ENCODE measurements around the gene CRYBG1.

The CRYBG1 gene

DNA sequence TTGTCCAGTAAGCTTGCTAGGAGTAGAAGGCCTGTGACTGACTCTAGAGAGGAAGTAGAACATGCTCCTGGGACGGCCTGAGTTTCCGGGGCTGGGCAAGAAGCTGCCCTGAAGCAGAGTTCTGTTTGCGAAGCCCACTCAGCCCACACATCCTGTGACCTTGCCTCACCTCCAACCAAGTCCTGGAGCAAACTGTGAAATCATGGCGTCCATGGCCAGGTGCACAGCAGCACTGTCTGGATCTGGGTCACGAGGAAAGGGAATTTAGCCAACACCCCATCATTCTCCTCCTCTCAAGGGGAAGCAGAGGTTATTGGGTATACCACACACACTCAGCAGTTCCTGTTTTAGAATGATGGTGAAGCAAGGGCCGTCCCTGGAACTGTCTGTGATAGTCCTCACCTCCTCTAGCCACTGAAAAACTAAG, 87.5 kb downstream of the CRYBG1 start:
- TF ChIP-seq, protein P1, sequence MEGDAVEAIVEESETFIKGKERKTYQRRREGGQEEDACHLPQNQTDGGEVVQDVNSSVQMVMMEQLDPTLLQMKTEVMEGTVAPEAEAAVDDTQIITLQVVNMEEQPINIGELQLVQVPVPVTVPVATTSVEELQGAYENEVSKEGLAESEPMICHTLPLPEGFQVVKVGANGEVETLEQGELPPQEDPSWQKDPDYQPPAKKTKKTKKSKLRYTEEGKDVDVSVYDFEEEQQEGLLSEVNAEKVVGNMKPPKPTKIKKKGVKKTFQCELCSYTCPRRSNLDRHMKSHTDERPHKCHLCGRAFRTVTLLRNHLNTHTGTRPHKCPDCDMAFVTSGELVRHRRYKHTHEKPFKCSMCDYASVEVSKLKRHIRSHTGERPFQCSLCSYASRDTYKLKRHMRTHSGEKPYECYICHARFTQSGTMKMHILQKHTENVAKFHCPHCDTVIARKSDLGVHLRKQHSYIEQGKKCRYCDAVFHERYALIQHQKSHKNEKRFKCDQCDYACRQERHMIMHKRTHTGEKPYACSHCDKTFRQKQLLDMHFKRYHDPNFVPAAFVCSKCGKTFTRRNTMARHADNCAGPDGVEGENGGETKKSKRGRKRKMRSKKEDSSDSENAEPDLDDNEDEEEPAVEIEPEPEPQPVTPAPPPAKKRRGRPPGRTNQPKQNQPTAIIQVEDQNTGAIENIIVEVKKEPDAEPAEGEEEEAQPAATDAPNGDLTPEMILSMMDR (IDR thresholded peaks at IDR 0.05; ENCODE audit: borderline replicate concordance, control extremely low read depth, extremely low read depth, insufficient read depth, missing control alignments) = no peak
- in situ Hi-C loops (cut with MboI; ENCODE audit: low sequenced_read_pairs, unreplicated experiment) = loop anchor here (5.0 to 10.0 kb wide), 2 partner anchors 119 to 537 kb away; no protein-coding TSS in a partner anchor
- DNase-seq (ENCODE audit: low spot score) = peak; percentile 19

DNA sequence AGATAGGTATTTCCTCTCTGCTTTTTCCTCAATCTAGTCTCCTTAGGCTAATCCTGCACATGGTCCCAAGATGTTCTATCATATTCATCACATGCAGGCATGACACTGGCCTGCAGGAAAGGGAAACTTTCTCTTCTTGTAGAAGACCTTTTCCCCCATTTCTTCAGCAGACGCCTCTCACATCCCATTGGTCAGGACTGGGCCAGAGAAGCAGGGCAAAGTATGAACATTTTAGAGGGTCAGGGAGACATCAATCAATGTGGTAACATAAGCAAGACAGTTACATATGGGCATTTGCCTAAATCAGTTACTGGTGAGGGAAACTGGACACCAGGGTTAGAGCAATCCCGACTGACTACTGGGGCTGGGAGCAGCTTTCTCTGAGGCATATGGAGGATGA, 90.1 kb downstream of the CRYBG1 start:
- DNase-seq (ENCODE audit: low spot score) = no peak
- TF ChIP-seq, protein P1 (IDR thresholded peaks at IDR 0.05; ENCODE audit: borderline replicate concordance, control extremely low read depth, extremely low read depth, insufficient read depth, missing control alignments) = no peak
- in situ Hi-C loops (cut with MboI; ENCODE audit: low sequenced_read_pairs, unreplicated experiment) = no loop called here

DNA sequence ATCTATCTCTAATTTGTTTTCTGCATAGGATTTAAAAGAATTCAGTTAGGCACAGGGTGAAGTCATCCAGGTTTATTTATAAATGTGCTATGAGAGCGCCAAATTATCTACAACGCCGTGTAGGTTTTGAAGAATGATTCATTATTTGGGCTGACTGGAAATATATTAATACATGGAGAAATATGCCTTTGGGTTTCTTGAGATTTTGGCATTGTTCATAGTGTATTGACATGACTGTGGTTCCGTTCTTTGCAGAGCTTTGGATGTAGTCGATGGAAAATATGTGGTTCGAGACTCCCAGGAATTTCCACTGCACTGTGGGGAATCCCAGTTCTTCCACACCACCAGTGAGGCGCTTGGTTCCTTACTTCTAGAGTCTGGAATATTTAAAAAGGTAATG, 90.9 kb downstream of the CRYBG1 start:
- DNase-seq (ENCODE audit: low spot score) = no peak
- in situ Hi-C loops (cut with MboI; ENCODE audit: low sequenced_read_pairs, unreplicated experiment) = no loop called here

DNA sequence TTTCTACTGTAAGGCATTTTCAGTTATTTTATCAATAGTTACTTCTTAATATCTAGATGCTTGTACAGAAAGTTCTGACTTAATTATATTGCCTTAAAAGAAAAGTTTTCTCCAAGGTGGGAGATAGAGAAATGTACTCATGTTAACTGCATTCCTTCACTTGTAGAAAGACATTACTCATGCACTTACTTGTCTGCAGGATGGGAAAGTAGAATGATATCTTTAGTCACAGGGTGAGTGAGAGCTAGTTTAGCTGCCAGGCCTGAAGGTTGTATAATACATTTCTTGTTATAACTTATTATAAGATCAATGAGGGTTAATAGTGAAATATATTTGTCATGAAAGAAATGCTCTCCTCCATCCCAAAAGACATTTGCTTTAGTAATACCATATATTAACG, 92.1 kb downstream of the CRYBG1 start:
- in situ Hi-C loops (cut with MboI; ENCODE audit: low sequenced_read_pairs, unreplicated experiment) = no loop called here
- TF ChIP-seq, protein P1 (IDR thresholded peaks at IDR 0.05; ENCODE audit: borderline replicate concordance, control extremely low read depth, extremely low read depth, insufficient read depth, missing control alignments) = no peak
- DNase-seq (ENCODE audit: low spot score) = no peak

More for the DNA sequence above, 90.9 kb downstream of the CRYBG1 start:
- TF ChIP-seq, protein P1 (IDR thresholded peaks at IDR 0.05; ENCODE audit: borderline replicate concordance, control extremely low read depth, extremely low read depth, insufficient read depth, missing control alignments) = no peak

DNA sequence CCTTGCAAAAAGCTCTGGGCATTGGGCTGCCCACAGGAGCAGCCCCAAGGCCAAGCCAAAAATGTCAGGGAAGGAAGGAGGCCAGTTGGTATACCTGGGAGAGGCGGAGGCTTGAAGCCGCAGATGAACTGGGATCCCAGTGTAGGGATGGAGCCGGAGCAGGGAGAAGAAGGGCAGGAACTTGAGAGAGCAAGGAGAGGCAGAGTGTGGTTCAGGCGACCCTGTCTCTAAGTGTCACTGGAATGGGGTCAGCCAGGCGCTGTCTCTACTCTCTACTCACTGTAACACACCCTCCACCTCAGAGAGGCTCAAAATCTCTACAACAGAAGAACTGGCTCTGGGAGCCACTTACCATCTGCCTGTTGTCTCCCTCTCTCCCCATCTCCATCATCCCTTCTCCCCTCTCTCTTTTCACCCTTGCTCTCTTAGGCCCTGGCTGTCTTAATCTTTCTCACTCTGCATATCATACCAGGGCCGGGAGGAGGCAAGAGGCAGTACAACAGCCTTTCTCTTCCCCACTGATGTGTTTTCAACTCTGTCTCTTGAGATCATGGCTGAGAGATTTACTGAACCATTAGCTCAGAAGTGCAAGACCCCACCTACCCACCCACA, 93.3 kb downstream of the CRYBG1 start:
- no peak for DNase-seq (ENCODE audit: low spot score)
- TF ChIP-seq, protein P1 (IDR thresholded peaks at IDR 0.05; ENCODE audit: borderline replicate concordance, control extremely low read depth, extremely low read depth, insufficient read depth, missing control alignments) = no peak

DNA sequence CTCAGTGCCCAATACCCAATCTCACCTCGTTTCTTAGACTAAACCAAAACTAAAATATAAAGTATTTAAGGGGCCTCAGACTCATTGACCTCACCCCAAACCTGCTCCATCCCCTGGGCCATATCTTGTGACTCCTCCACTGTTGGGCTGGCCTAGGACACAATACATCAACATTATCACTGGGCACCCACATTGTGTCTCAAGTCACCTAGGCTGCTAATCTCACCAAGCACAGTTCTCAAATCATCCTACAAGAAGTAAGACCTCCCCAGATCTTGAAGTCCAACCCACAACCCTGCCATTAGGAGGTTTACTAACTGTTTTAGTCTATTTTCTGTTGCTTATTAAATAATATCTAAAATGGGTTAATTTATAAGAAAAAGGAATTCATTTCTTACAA, 96.2 kb downstream of the CRYBG1 start:
- TF ChIP-seq, protein P1 (IDR thresholded peaks at IDR 0.05; ENCODE audit: borderline replicate concordance, control extremely low read depth, extremely low read depth, insufficient read depth, missing control alignments) = no peak
- DNase-seq (ENCODE audit: low spot score) = no peak
- in situ Hi-C loops (cut with MboI; ENCODE audit: low sequenced_read_pairs, unreplicated experiment) = no loop called here

More for the DNA sequence above, 93.3 kb downstream of the CRYBG1 start:
- in situ Hi-C loops (cut with MboI; ENCODE audit: low sequenced_read_pairs, unreplicated experiment) = no loop called here

Data from GM13976 (cell line).